BJ (cell line): ENCODE results near the gene FEM1A. TPM values are rescaled to one million over a fixed set of nuclear protein-coding genes. Genes with fewer than 3 reads are reported as not detected.

ENCODE experiments used
- CTCF ChIA-PET: fragments of 350-600 bp; formaldehyde crosslinking; extraction: SDS; loops from one replicate; lab custom pipeline; 2021; ENCODE audit warnings: antibody characterized with exemption, inconsistent platforms; lab: Yijun Ruan, JAX
- POLR2A ChIA-PET: fragments of 300-600 bp; sonication (Branson Sonifier 250); formaldehyde crosslinking; extraction: SDS; loops from one replicate; lab custom pipeline; 2021; ENCODE audit warnings: antibody characterized with exemption; lab: Charles Lee
- DNase-seq: peaks from one replicate; pipeline ENCODE4 v3.0.0-alpha.2; 2011; ENCODE audit warnings: low read depth
- H3K27me3 ChIP-seq: 2 replicates; pipeline ENCODE4 v1.6.0; 2011; ENCODE audit warnings: low read length; ENCODE audit not compliant: control insufficient read depth, insufficient read depth
- H3K36me3 ChIP-seq: 2 replicates; pipeline ENCODE4 v1.5.1; 2011; ENCODE audit warnings: low read length; ENCODE audit not compliant: control insufficient read depth, insufficient read depth
- H3K4me3 ChIP-seq: 2 replicates; pipeline ENCODE4 v1.5.1; 2011; ENCODE audit warnings: low read depth, mild to moderate bottlenecking, control low read depth, low read length
- polyA plus RNA-seq: library from polyadenylated mRNA; depleted of rRNA; stranded (reverse); fragments of >200 nt; gene quantifications from 2 replicates; pipeline ENCODE4 v1.2.3, GENCODE V29; 2011; rRNA removed
- small RNA-seq: library from RNA; depleted of rRNA; stranded (forward); fragments of <200 nt; gene quantifications from one replicate; pipeline ENCODE3, GENCODE V24; 2012; ENCODE audit warnings: low replicate concordance, low read depth; ENCODE audit not compliant: insufficient read length
- TF ChIP-seq, protein P1 (sequence below): IDR thresholded peaks from 2 replicates; pipeline ENCODE4 v1.5.1; 2011; ENCODE audit warnings: low read depth, mild to moderate bottlenecking, control low read depth, inconsistent platforms, low read length, moderate library complexity; ENCODE audit not compliant: insufficient read depth

Gene FEM1A
- polyA plus RNA-seq, 1 experiment: 5.6 TPM

DNA sequence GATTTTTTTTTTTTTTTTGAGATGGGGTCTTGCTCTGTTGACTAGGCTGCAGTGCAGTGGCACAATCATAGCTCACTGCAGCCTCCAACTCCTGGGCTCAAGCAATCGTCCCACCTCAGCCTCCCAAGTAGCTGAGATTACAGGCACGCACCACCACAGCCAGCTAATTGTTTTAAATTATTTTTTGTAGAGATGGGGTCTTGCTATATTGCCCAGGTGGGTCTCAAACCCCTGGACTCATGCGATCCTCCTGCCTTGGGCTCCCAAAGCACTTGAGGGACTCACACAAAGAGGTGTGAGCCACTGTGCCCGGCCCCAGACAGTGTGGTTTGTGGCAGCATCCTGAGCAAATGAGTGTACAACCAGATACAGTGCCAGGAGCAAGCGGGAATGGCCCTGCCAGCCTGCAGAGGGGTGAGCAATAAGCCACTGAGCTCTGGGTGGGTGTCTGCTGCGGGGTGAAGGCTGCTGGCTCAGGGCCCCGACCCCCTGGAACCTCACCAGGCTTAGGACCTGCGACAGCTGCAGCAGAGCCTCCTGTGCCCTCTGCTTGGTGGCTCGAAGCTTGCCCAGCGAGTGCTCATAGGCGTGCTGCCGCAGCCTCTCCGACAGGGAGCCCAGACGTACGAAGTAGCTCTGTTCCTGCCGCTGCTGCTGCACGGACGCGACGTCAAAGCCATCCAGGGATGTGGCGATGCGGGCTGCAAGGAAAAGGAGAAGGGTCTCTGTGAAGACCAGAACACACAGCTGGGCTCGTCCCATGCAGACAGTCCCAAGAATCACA, 55.8 kb downstream of the FEM1A start:
- H3K27me3 ChIP-seq: no peaks in the 10 kb centered on the region
- ChIA-PET CTCF (interaction anchor here (0.8 to 13.8 kb wide), 4 partner anchors 34 to 191 kb away, joined by 3 to 225 read pairs (median 4); no protein-coding TSS in a partner anchor), POLR2A (no interaction called here)
- TF ChIP-seq, protein P1, sequence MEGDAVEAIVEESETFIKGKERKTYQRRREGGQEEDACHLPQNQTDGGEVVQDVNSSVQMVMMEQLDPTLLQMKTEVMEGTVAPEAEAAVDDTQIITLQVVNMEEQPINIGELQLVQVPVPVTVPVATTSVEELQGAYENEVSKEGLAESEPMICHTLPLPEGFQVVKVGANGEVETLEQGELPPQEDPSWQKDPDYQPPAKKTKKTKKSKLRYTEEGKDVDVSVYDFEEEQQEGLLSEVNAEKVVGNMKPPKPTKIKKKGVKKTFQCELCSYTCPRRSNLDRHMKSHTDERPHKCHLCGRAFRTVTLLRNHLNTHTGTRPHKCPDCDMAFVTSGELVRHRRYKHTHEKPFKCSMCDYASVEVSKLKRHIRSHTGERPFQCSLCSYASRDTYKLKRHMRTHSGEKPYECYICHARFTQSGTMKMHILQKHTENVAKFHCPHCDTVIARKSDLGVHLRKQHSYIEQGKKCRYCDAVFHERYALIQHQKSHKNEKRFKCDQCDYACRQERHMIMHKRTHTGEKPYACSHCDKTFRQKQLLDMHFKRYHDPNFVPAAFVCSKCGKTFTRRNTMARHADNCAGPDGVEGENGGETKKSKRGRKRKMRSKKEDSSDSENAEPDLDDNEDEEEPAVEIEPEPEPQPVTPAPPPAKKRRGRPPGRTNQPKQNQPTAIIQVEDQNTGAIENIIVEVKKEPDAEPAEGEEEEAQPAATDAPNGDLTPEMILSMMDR: no peak
- no peak overlapping the region for H3K4me3 ChIP-seq
- peaks cover 45% of the 10 kb centered on the region for H3K36me3 ChIP-seq
- DNase-seq: no peak

DNA sequence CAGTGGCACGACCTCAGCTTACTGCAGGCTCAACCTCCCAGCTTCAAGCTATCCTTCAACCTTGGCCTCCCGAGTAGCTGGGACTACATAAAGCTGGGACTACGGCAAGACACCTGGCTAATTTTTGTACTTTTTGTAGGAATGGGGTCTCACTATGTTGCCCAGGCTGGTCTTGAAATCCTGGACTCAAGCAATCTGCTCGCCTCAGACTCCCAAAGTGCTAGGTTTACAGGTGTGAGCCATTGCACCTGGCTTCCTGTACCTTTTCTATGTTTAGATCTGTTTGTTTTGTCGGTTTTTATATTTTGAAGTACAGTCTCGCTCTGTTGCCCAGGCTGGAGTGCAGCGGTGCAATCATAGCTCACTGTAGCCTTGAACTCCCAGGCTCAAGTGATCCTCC, 57.5 kb downstream of the FEM1A start:
- H3K27me3 ChIP-seq: no peaks in the 10 kb centered on the region
- TF ChIP-seq, protein P1: no peak
- peaks cover 42% of the 10 kb centered on the region for H3K36me3 ChIP-seq
- no peak overlapping the region for H3K4me3 ChIP-seq
- ChIA-PET POLR2A (no interaction called here), CTCF (interaction anchor here (0.9 to 13.8 kb wide), 3 partner anchors 18 to 42 kb away, joined by 3 to 225 read pairs (median 7); partner anchors contain the start of gene PLIN3)
- no peak for DNase-seq

Small RNA genes lying within 50 kb of the gene (small RNA-seq; reads per million reads assigned to genes)
- 1.3 reads per million for gene MIR7-3

Other genes starting within 250 kb of the FEM1A start
- gene SEMA6B, start 232.1 kb upstream of the FEM1A start, polyA plus RNA-seq: 0.11 and 0.22 TPM in 2 replicates
- 3.7 and 4.8 TPM in 2 replicates for gene TNFAIP8L1, start 152.2 kb upstream of the FEM1A start, polyA plus RNA-seq
- gene MYDGF, start 121.4 kb upstream of the FEM1A start, polyA plus RNA-seq: 162 and 222 TPM in 2 replicates
- 4.5 and 12.3 TPM in 2 replicates for gene DPP9, start 67.9 kb upstream of the FEM1A start, polyA plus RNA-seq
- 1.7 and 1.9 TPM in 2 replicates for gene TICAM1, start 40.0 kb downstream of the FEM1A start, polyA plus RNA-seq
- 128 and 211 TPM in 2 replicates for gene PLIN3, start 75.9 kb downstream of the FEM1A start, polyA plus RNA-seq
- gene ARRDC5, start 111.2 kb downstream of the FEM1A start, polyA plus RNA-seq: not detected in 2 replicates
- gene UHRF1, start 117.8 kb downstream of the FEM1A start, polyA plus RNA-seq: 6.1 and 10.3 TPM in 2 replicates
- gene KDM4B, start 177.4 kb downstream of the FEM1A start, polyA plus RNA-seq: 10.5 and 15.2 TPM in 2 replicates